Suprapubic skin (tissue), 3 donors: Measurements from ENCODE around the gene CAMK1D.

Experiments
- EP300 ChIP-seq: sonication (generic); formaldehyde crosslinking; IDR thresholded peaks from one replicate; pipeline ENCODE4 v1.6.1; 2017; ENCODE audit warnings: antibody characterized with exemption
- TF ChIP-seq, protein P1 (sequence below), 2 donors: fragments of 200-600 bp in 1 of 2; fragments of 450-650 bp in 1 of 2; sonication (generic) in 1 of 2; IDR thresholded peaks; one replicate each; pipeline ENCODE4 v1.5.1; 2016 to 2019; ENCODE audit warnings: antibody characterized with exemption in 2 of 2, mild to moderate bottlenecking in 1 of 2, moderate library complexity in 1 of 2

- TF ChIP-seq, protein P1, sequence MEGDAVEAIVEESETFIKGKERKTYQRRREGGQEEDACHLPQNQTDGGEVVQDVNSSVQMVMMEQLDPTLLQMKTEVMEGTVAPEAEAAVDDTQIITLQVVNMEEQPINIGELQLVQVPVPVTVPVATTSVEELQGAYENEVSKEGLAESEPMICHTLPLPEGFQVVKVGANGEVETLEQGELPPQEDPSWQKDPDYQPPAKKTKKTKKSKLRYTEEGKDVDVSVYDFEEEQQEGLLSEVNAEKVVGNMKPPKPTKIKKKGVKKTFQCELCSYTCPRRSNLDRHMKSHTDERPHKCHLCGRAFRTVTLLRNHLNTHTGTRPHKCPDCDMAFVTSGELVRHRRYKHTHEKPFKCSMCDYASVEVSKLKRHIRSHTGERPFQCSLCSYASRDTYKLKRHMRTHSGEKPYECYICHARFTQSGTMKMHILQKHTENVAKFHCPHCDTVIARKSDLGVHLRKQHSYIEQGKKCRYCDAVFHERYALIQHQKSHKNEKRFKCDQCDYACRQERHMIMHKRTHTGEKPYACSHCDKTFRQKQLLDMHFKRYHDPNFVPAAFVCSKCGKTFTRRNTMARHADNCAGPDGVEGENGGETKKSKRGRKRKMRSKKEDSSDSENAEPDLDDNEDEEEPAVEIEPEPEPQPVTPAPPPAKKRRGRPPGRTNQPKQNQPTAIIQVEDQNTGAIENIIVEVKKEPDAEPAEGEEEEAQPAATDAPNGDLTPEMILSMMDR (IDR thresholded peaks at IDR 0.05): no peak
- TF ChIP-seq EP300: no peak
These were observed 485.4 kb downstream of the CAMK1D start for GRCh38 chr10:12834721-12835120.
